HG03066 (cell line): ENCODE measurements around the gene EFHB.
"Not testable (repeated sequence)": the region's sequence is repeated elsewhere in the genome, so short reads cannot be mapped to it uniquely, and the experiment has no call there.

Source experiments
- ATAC-seq: cut with Tn5 transposase; IDR thresholded peaks from one replicate; pipeline ENCODE4 v1.9.1; 2021; ENCODE audit warnings: low read depth; ENCODE audit not compliant: unreplicated experiment

EFHB gene

GRCh38 chr3:19846609-19847008 is 87.4 kb downstream of the EFHB start:
- not testable (repeated sequence) for ATAC-seq
